ENCODE data around the gene SMG6.
"Not testable (repeated sequence)": the region's sequence is repeated elsewhere in the genome, so short reads cannot be mapped to it uniquely, and the experiment has no call there.

The SMG6 gene

GRCh38 chr17:2181206-2181896, 122.2 kb downstream of the SMG6 start:
- DNase-seq: peak in 44 of 51 donors; percentile 10 to 82 (median 56)

GRCh38 chr17:2180768-2181167, 122.8 kb downstream of the SMG6 start:
- DNase-seq: no peak

GRCh38 chr17:2179615-2180295, 123.8 kb downstream of the SMG6 start:
- DNase-seq: peak in 42 of 51 donors; percentile 7 to 80 (median 55)

- DNase-seq: peak in 3 of 51 donors; percentile 6 to 12 (median 12)
These were observed 124.6 kb downstream of the SMG6 start for GRCh38 chr17:2178798-2179501.

- no peak for DNase-seq
These were observed 126.3 kb downstream of the SMG6 start for GRCh38 chr17:2177235-2177811.

GRCh38 chr17:2176499-2177169, 127.0 kb downstream of the SMG6 start:
- no peak for DNase-seq

- no peak for DNase-seq
These were observed 128.3 kb downstream of the SMG6 start for GRCh38 chr17:2175294-2175628.

GRCh38 chr17:2174468-2175293, 128.9 kb downstream of the SMG6 start:
- DNase-seq: peak in 10 of 51 donors; percentile 2 to 27 (median 8)

- no peak for DNase-seq
These were observed 129.6 kb downstream of the SMG6 start for GRCh38 chr17:2174014-2174413.

- DNase-seq: peak in 8 of 51 donors; percentile 4 to 38 (median 17)
These were observed 130.6 kb downstream of the SMG6 start for GRCh38 chr17:2172999-2173398.

GRCh38 chr17:2172077-2172851, 131.3 kb downstream of the SMG6 start:
- DNase-seq: peak in 22 of 51 donors; percentile 3 to 59 (median 24)

- peak in 1 of 51 donors; percentile 3 for DNase-seq
These were observed 131.9 kb downstream of the SMG6 start for GRCh38 chr17:2171702-2172076.

GRCh38 chr17:2170023-2170422, 133.6 kb downstream of the SMG6 start:
- no peak for DNase-seq

GRCh38 chr17:2165723-2166122, 137.9 kb downstream of the SMG6 start:
- DNase-seq: not testable (repeated sequence)

- no peak for DNase-seq
These were observed 145.2 kb downstream of the SMG6 start for GRCh38 chr17:2158396-2158780.

GRCh38 chr17:2157675-2158395, 145.8 kb downstream of the SMG6 start:
- no peak for DNase-seq

GRCh38 chr17:2157081-2157480, 146.5 kb downstream of the SMG6 start:
- no peak for DNase-seq

GRCh38 chr17:2156666-2157065, 146.9 kb downstream of the SMG6 start:
- no peak for DNase-seq

GRCh38 chr17:2155573-2155972, 148.0 kb downstream of the SMG6 start:
- no peak for DNase-seq

Data from hypothalamus (tissue), 51 donors.